H1 (cell line): ENCODE measurements around the gene TTC38. TPM values are rescaled to one million over a fixed set of nuclear protein-coding genes. Genes with fewer than 3 reads are reported as not detected.

Experiments
- BACH1 ChIP-seq: IDR thresholded peaks from 2 replicates; pipeline ENCODE4 v1.6.1; 2012; ENCODE audit warnings: low read length, improper control_type of control experiment
- BRCA1 ChIP-seq: IDR thresholded peaks from 2 replicates; pipeline ENCODE4 v1.6.1; 2012; ENCODE audit warnings: low read depth, low read length, improper control_type of control experiment
- CBX8 ChIP-seq: fragments of 300-800, 300-1000 bp; sonication (generic); IDR thresholded peaks from 2 replicates; pipeline ENCODE4 v1.7.1; 2016; ENCODE audit warnings: low read depth, low read length, borderline replicate concordance
- CHD1 ChIP-seq: IDR thresholded peaks from 2 replicates; pipeline ENCODE4 v1.6.1; 2012; ENCODE audit warnings: low read depth, low read length, improper control_type of control experiment
- KDM4A ChIP-seq: IDR thresholded peaks from one replicate; pipeline ENCODE4 v1.7.1; 2012; ENCODE audit warnings: low read depth, mild to moderate bottlenecking, moderate library complexity, low read length, inconsistent platforms; ENCODE audit not compliant: severe bottlenecking
- SP2 ChIP-seq: IDR thresholded peaks from 2 replicates; pipeline ENCODE4 v1.6.1; 2012; ENCODE audit warnings: mild to moderate bottlenecking, low read length, inconsistent platforms
- TCF12 ChIP-seq: IDR thresholded peaks from 2 replicates; pipeline ENCODE4 v1.6.1; 2011; ENCODE audit warnings: low read depth, mild to moderate bottlenecking, low read length
- polyA plus RNA-seq, 7 experiments: library from polyadenylated mRNA; depleted of rRNA in 3 of 7; stranded (reverse) in 5 of 7; unstranded in 2 of 7; fragments of >200 nt in 5 of 7; fragments of 200-250 nt in 2 of 7; gene quantifications; 1 replicate in 5 of 7; 2 replicates in 1 of 7; 4 replicates in 1 of 7; pipeline versions ENCODE4 v1.2.1 to v1.2.3, GENCODE V29; 2011 to 2013; ENCODE audit warnings: missing spikeins in 2 of 7, mixed read lengths in 2 of 7
- total RNA-seq: library from RNA; stranded (reverse); fragmentation: NEBNext Ultra II Directional; extraction: Animal tissue kit (Norgen Biotek cat#: 25700); gene quantifications from 2 replicates; pipeline ENCODE4 v1.2.1, GENCODE V29; 2021
- TF ChIP-seq, protein P1 (sequence below): fragments of 300-600 bp; sonication (generic); IDR thresholded peaks from 2 replicates; pipeline ENCODE4 v1.7.1; 2012; ENCODE audit warnings: low read length, moderate library complexity, mild to moderate bottlenecking, inconsistent platforms; ENCODE audit not compliant: insufficient replicate concordance

Gene TTC38
- total and polyA plus RNA-seq, 2 of the 8 experiments (the other 6 are each of a cell fraction or from before 2014, with no cell fraction given) = 25.3 to 34.8 TPM

- TF ChIP-seq, protein P1, sequence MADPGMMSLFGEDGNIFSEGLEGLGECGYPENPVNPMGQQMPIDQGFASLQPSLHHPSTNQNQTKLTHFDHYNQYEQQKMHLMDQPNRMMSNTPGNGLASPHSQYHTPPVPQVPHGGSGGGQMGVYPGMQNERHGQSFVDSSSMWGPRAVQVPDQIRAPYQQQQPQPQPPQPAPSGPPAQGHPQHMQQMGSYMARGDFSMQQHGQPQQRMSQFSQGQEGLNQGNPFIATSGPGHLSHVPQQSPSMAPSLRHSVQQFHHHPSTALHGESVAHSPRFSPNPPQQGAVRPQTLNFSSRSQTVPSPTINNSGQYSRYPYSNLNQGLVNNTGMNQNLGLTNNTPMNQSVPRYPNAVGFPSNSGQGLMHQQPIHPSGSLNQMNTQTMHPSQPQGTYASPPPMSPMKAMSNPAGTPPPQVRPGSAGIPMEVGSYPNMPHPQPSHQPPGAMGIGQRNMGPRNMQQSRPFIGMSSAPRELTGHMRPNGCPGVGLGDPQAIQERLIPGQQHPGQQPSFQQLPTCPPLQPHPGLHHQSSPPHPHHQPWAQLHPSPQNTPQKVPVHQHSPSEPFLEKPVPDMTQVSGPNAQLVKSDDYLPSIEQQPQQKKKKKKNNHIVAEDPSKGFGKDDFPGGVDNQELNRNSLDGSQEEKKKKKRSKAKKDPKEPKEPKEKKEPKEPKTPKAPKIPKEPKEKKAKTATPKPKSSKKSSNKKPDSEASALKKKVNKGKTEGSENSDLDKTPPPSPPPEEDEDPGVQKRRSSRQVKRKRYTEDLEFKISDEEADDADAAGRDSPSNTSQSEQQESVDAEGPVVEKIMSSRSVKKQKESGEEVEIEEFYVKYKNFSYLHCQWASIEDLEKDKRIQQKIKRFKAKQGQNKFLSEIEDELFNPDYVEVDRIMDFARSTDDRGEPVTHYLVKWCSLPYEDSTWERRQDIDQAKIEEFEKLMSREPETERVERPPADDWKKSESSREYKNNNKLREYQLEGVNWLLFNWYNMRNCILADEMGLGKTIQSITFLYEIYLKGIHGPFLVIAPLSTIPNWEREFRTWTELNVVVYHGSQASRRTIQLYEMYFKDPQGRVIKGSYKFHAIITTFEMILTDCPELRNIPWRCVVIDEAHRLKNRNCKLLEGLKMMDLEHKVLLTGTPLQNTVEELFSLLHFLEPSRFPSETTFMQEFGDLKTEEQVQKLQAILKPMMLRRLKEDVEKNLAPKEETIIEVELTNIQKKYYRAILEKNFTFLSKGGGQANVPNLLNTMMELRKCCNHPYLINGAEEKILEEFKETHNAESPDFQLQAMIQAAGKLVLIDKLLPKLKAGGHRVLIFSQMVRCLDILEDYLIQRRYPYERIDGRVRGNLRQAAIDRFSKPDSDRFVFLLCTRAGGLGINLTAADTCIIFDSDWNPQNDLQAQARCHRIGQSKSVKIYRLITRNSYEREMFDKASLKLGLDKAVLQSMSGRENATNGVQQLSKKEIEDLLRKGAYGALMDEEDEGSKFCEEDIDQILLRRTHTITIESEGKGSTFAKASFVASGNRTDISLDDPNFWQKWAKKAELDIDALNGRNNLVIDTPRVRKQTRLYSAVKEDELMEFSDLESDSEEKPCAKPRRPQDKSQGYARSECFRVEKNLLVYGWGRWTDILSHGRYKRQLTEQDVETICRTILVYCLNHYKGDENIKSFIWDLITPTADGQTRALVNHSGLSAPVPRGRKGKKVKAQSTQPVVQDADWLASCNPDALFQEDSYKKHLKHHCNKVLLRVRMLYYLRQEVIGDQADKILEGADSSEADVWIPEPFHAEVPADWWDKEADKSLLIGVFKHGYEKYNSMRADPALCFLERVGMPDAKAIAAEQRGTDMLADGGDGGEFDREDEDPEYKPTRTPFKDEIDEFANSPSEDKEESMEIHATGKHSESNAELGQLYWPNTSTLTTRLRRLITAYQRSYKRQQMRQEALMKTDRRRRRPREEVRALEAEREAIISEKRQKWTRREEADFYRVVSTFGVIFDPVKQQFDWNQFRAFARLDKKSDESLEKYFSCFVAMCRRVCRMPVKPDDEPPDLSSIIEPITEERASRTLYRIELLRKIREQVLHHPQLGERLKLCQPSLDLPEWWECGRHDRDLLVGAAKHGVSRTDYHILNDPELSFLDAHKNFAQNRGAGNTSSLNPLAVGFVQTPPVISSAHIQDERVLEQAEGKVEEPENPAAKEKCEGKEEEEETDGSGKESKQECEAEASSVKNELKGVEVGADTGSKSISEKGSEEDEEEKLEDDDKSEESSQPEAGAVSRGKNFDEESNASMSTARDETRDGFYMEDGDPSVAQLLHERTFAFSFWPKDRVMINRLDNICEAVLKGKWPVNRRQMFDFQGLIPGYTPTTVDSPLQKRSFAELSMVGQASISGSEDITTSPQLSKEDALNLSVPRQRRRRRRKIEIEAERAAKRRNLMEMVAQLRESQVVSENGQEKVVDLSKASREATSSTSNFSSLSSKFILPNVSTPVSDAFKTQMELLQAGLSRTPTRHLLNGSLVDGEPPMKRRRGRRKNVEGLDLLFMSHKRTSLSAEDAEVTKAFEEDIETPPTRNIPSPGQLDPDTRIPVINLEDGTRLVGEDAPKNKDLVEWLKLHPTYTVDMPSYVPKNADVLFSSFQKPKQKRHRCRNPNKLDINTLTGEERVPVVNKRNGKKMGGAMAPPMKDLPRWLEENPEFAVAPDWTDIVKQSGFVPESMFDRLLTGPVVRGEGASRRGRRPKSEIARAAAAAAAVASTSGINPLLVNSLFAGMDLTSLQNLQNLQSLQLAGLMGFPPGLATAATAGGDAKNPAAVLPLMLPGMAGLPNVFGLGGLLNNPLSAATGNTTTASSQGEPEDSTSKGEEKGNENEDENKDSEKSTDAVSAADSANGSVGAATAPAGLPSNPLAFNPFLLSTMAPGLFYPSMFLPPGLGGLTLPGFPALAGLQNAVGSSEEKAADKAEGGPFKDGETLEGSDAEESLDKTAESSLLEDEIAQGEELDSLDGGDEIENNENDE = no peak
- TF ChIP-seq SP2 (no peak), KDM4A (peak; percentile 97), BACH1 (no peak; the same call in 1 of the 2 replicates), CHD1 (no peak), TCF12 (no peak), CBX8 (no peak), BRCA1 (no peak)
These were observed 17.6 kb upstream of the TTC38 start, which contains the start of gene CDPF1 (continued) for GRCh38 chr22:46250035-46250782.
